ENCODE measurements around the gene R3HDML. TPM values are rescaled to one million over a fixed set of nuclear protein-coding genes. Genes with fewer than 3 reads are reported as not detected.

R3HDML gene
- total and polyA plus RNA-seq, 2 of the 13 experiments (the other 11 are each of a cell fraction or from before 2014, with no cell fraction given), result not detected

GRCh38 chr20:44361021-44361420, 24.2 kb downstream of the R3HDML start:
- Histone ChIP-seq H3K9ac (ENCODE audit: insufficient read depth, low read depth, low read length) (no peak overlapping the region), H3K9me3 (ENCODE audit: low read length) (no peaks in the 10 kb centered on the region), H2AFZ (ENCODE audit: low read length) (no peak overlapping the region), H3K27ac (ENCODE audit: extremely low read length, insufficient read depth, low read length) (no peak overlapping the region), H3K79me2 (ENCODE audit: insufficient read depth, low read length) (peaks cover 95% of the 10 kb centered on the region), H4K20me1 (ENCODE audit: insufficient read depth, low read length) (peaks cover 9% of the 10 kb centered on the region; the same call in 1 of the 2 replicates), H3K4me3 (replicated peaks in 1 of 3; ENCODE audit: insufficient read depth in 1 of 3, low read depth in 2 of 3, low read length in 3 of 3) (no peak overlapping the region), H3K4me1 (ENCODE audit: insufficient read depth, low read length) (peaks cover 36% of the 10 kb centered on the region), H3K27me3 (ENCODE audit: control insufficient read depth in 1 of 2, insufficient read depth in 2 of 2, low read length in 2 of 2) (no peaks in the 10 kb centered on the region; a peak in 1 of 5 replicates), H3K4me2 (ENCODE audit: low read depth, low read length) (no peak overlapping the region), H3K36me3 (replicated peaks in 1 of 2; ENCODE audit: control insufficient read depth in 1 of 2, insufficient read depth in 2 of 2, low read length in 2 of 2) (peaks cover 3 to 9% of the 10 kb centered on the region in 2 experiments; a peak in 4 of 5 replicates)
- TF ChIP-seq ZBTB33 (CRISPR knock-in tag; IDR thresholded peaks at IDR 0.05) (no peak), HNF1A (IDR thresholded peaks at IDR 0.05; ENCODE audit: low read depth) (no peak), HNF1A (CRISPR knock-in tag; IDR thresholded peaks at IDR 0.05; ENCODE audit: borderline replicate concordance) (no peak), RFX5 (IDR thresholded peaks at IDR 0.05; ENCODE audit: low read depth, low read length) (no peak), KDM4B (CRISPR knock-in tag; IDR thresholded peaks at IDR 0.05) (no peak), SETDB1 (CRISPR knock-in tag; IDR thresholded peaks at IDR 0.05; ENCODE audit: borderline replicate concordance) (no peak), HNRNPK (IDR thresholded peaks at IDR 0.05; ENCODE audit: low read depth, low read length, poor library complexity, severe bottlenecking) (peak; percentile 42), ZNF546 (CRISPR knock-in tag; conservative IDR thresholded peaks at IDR 0.05) (no peak)
- FAIRE-seq, result no peak
- no TSS peak for BruUV-seq (replicated peaks)
- POLR2A ChIA-PET, result interaction anchor here (1.3 kb wide), 1 partner anchor 9 kb away, joined by 4 read pairs; no protein-coding TSS in a partner anchor
- no peak for ATAC-seq
- CTCF ChIA-PET (ENCODE audit: low intra/inter-chr PET ratio, low total read pairs), result no interaction called here
- DNase-seq (ENCODE audit: low spot score), result no peak
- in situ Hi-C loops (cut with HindIII; ENCODE audit: extremely low pct_ligation_motif_present, low pct_unique_long_range_greater_than_20kb) (no loop called here), intact Hi-C loops (cut with micrococcal nuclease; ENCODE audit: unreplicated experiment) (no loop called here)
- WGBS (ENCODE audit: low lambda C conversion rate), result 63% methylated on average over 3 of the region's 3 CpGs

Data from HepG2 (cell line).